Measurements from ENCODE around the gene TTLL12. TPM values are rescaled to one million over a fixed set of nuclear protein-coding genes. Genes with fewer than 3 reads are reported as not detected.

The TTLL12 gene
- total and polyA plus RNA-seq, 2 donors from 2014 or later = 11.5 to 26.3 TPM

GRCh38 chr22:43128116-43128515, 58.8 kb downstream of the TTLL12 start:
- Histone ChIP-seq H3K4me3 (ENCODE audit: low read length in 3 of 3) (no peak overlapping the region), H3K27ac (ENCODE audit: low read depth in 2 of 2, low read length in 2 of 2) (no peak overlapping the region), H3K27me3 (ENCODE audit: control insufficient read depth, insufficient read depth, low read length) (no peaks in the 10 kb centered on the region), H3K36me3 (ENCODE audit: control insufficient read depth in 2 of 3, insufficient read depth in 3 of 3, low read length in 3 of 3) (peaks cover 0 to 7% (median 0%) of the 10 kb centered on the region in 3 donors), H3K9me3 (ENCODE audit: control insufficient read depth in 2 of 3, insufficient read depth in 1 of 3, low read length in 3 of 3) (no peaks in the 10 kb centered on the region), H3K9ac (ENCODE audit: low read length in 3 of 3) (no peak overlapping the region), H3K4me1 (ENCODE audit: control insufficient read depth in 2 of 3, insufficient read depth in 2 of 3, low read depth in 1 of 3, low read length in 3 of 3) (peaks cover 0 to 6% (median 6%) of the 10 kb centered on the region in 3 donors)
- no peak for TF ChIP-seq CTCF (IDR thresholded peaks at IDR 0.05; ENCODE audit: borderline replicate concordance, extremely low read depth, insufficient read depth)
- FAIRE-seq = no peak
- no peak for DNase-seq
- intact Hi-C loops (cut with DNase I) = no loop called here

- FAIRE-seq = no peak
- no peak overlapping the region for H3K4me3 ChIP-seq (ENCODE audit: low read length in 3 of 3)
- H3K36me3 ChIP-seq (ENCODE audit: control insufficient read depth in 2 of 3, insufficient read depth in 3 of 3, low read length in 3 of 3) = no peaks in the 10 kb centered on the region
- H3K9ac ChIP-seq (ENCODE audit: low read length in 3 of 3) = no peak overlapping the region
- H3K27ac ChIP-seq (ENCODE audit: low read depth in 2 of 2, low read length in 2 of 2) = peak overlapping the region in 1 of 2 donors; percentile 60
- H3K27me3 ChIP-seq (ENCODE audit: control insufficient read depth, insufficient read depth, low read length) = no peaks in the 10 kb centered on the region
- H3K4me1 ChIP-seq (ENCODE audit: control insufficient read depth in 2 of 3, insufficient read depth in 2 of 3, low read depth in 1 of 3, low read length in 3 of 3) = peaks cover 0 to 6% (median 6%) of the 10 kb centered on the region in 3 donors
- intact Hi-C loops (cut with DNase I) = no loop called here
- no peak for DNase-seq
- no peaks in the 10 kb centered on the region for H3K9me3 ChIP-seq (ENCODE audit: control insufficient read depth in 2 of 3, insufficient read depth in 1 of 3, low read length in 3 of 3)
- no peak for TF ChIP-seq CTCF (IDR thresholded peaks at IDR 0.05; ENCODE audit: borderline replicate concordance, extremely low read depth, insufficient read depth)
Observed at GRCh38 chr22:43127166-43127908, 59.6 kb downstream of the TTLL12 start.

GRCh38 chr22:43126501-43127165, 60.3 kb downstream of the TTLL12 start:
- Histone ChIP-seq H3K4me1 (ENCODE audit: control insufficient read depth in 2 of 3, insufficient read depth in 2 of 3, low read depth in 1 of 3, low read length in 3 of 3) (peaks cover 0 to 6% (median 3%) of the 10 kb centered on the region in 3 donors), H3K4me3 (ENCODE audit: low read length in 3 of 3) (no peak overlapping the region), H3K36me3 (ENCODE audit: control insufficient read depth in 2 of 3, insufficient read depth in 3 of 3, low read length in 3 of 3) (no peaks in the 10 kb centered on the region), H3K9me3 (ENCODE audit: control insufficient read depth in 2 of 3, insufficient read depth in 1 of 3, low read length in 3 of 3) (no peaks in the 10 kb centered on the region), H3K27me3 (ENCODE audit: control insufficient read depth, insufficient read depth, low read length) (no peaks in the 10 kb centered on the region), H3K9ac (ENCODE audit: low read length in 3 of 3) (no peak overlapping the region), H3K27ac (ENCODE audit: low read depth in 2 of 2, low read length in 2 of 2) (peak overlapping the region; percentile 32 to 43)
- DNase-seq (peak; percentile 37 to 83 (median 58)), FAIRE-seq (no peak)
- intact Hi-C loops (cut with DNase I) = no loop called here
- TF ChIP-seq CTCF (IDR thresholded peaks at IDR 0.05; ENCODE audit: borderline replicate concordance, extremely low read depth, insufficient read depth) = no peak
